ENCODE data around the gene SRSF12. TPM values are rescaled to one million over a fixed set of nuclear protein-coding genes. Genes with fewer than 3 reads are reported as not detected.

Gene SRSF12
- total and polyA plus RNA-seq, 2 donors (not counting 3 experiments of a cell fraction or from before 2014, with no cell fraction given) = 0.07 to 0.18 TPM

GRCh38 chr6:89084542-89084941 lies 33.3 kb downstream of the SRSF12 start:
- H2AFZ ChIP-seq (ENCODE audit: low read depth, low read length) = no peak overlapping the region
- peaks cover 8 to 12% of the 10 kb centered on the region in 2 experiments for H3K36me3 ChIP-seq (ENCODE audit: control insufficient read depth in 2 of 2, extremely low read depth in 1 of 2, insufficient read depth in 2 of 2, low read length in 2 of 2)
- no peaks in the 10 kb centered on the region for H3K9me1 ChIP-seq (replicated peaks; ENCODE audit: control insufficient read depth, extremely low read depth, insufficient read depth, low read length)
- H3K4me2 ChIP-seq (ENCODE audit: insufficient read depth, low read length) = no peak overlapping the region
- H3K9ac ChIP-seq (replicated peaks; ENCODE audit: extremely low read depth, insufficient read depth, low read length) = no peak overlapping the region
- peaks cover 21% of the 10 kb centered on the region for H3K79me2 ChIP-seq (ENCODE audit: control insufficient read depth, insufficient read depth, low read length)
- intact Hi-C loops (cut with micrococcal nuclease) = loop anchor here (5.0 to 10.0 kb wide), 2 partner anchors 1133 to 1930 kb away; partner anchors contain the start of gene ZNF292
- no peaks in the 10 kb centered on the region for H3K27me3 ChIP-seq (ENCODE audit: control insufficient read depth in 2 of 2, insufficient read depth in 2 of 2, low read length in 2 of 2)
- BruUV-seq (replicated peaks) = no TSS peak
- H3K4me3 ChIP-seq (replicated peaks in 1 of 3; ENCODE audit: insufficient read depth in 1 of 3, low read depth in 1 of 3, low read length in 3 of 3) = no peak overlapping the region
- peaks cover 6% of the 10 kb centered on the region for H3K4me1 ChIP-seq (ENCODE audit: control insufficient read depth, extremely low read depth, insufficient read depth, low read length)
- H3K27ac ChIP-seq (ENCODE audit: insufficient read depth, low read depth, low read length) = no peak overlapping the region
- POLR2A ChIA-PET = interaction anchor here (1.3 kb wide), 1 partner anchor 213 kb away, joined by 3 read pairs; no protein-coding TSS in a partner anchor
- peaks cover 11% of the 10 kb centered on the region for H4K20me1 ChIP-seq (replicated peaks; ENCODE audit: control insufficient read depth, extremely low read depth, insufficient read depth, low read length)
- dilution Hi-C loops (cut with MboI; ENCODE audit: extremely low pct_ligation_motif_present, low sequenced_read_pairs) = no loop called here
- FAIRE-seq = no peak
- TF ChIP-seq POLR2A (IDR thresholded peaks at IDR 0.05; ENCODE audit: low read depth, low read length) = no peak
- TF ChIP-seq GATA2 (IDR thresholded peaks at IDR 0.05; ENCODE audit: insufficient read depth, insufficient read length, low read depth, low read length) = no peak
- TF ChIP-seq CTCF (IDR thresholded peaks at IDR 0.05; ENCODE audit: extremely low read depth in 1 of 2, insufficient read depth in 1 of 2, low read depth in 1 of 2, low read length in 2 of 2) = no peak
- TF ChIP-seq POLR2AphosphoS5 (IDR thresholded peaks at IDR 0.05; ENCODE audit: insufficient read depth, low read depth, low read length) = no peak
- no peak for TF ChIP-seq JUN (IDR thresholded peaks at IDR 0.05; ENCODE audit: borderline replicate concordance, insufficient read depth, insufficient read length, low read depth)
- no peak for TF ChIP-seq FOS (IDR thresholded peaks at IDR 0.05; ENCODE audit: borderline replicate concordance, insufficient read depth, low read length)
- TF ChIP-seq MAX (IDR thresholded peaks at IDR 0.05; ENCODE audit: insufficient read depth, insufficient read length) = no peak
- TF ChIP-seq MYC (IDR thresholded peaks at IDR 0.05; ENCODE audit: low read depth, low read length) = no peak
- no peak for TF ChIP-seq EZH2 (IDR thresholded peaks at IDR 0.05; ENCODE audit: borderline replicate concordance, low read depth, low read length, severe bottlenecking)
- no peak for DNase-seq (ENCODE audit: low read depth, low spot score)
- no peaks in the 10 kb centered on the region for H3K9me3 ChIP-seq (replicated peaks; ENCODE audit: control insufficient read depth, insufficient read depth, low read length)
- CTCF ChIA-PET = no interaction called here

Measured in endothelial cell of umbilical vein (primary cell).